HG03469 (cell line): ENCODE data around the gene ASAP2.
A peak's percentile ranks its signal among the peaks of the same experiment; 100 is the strongest.

ENCODE experiments used
- ATAC-seq: cut with Tn5 transposase; IDR thresholded peaks from one replicate; pipeline ENCODE4 v1.9.1; 2021; ENCODE audit warnings: mild to moderate bottlenecking, moderate library complexity, moderate number of reproducible peaks; ENCODE audit not compliant: unreplicated experiment

ASAP2 gene

DNA sequence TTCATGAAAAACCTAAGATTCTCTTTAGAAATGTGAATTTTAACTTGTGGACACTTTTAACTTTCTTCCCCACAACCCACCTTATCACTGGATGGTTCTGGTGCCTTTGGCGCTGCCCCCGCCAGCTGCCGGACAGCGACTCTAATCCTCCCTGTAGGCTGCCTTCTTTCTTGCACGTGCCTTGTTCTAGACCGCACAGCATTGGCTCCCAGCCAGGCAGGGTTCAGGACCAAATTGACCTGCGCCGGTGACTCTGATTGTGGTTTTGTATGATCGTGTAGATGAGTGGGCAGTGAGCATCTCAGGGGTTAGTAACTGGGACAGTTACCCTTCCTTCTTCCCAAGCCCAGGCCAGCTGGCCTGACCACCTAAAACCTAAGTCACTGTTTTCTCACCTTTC is 106.8 kb downstream of the ASAP2 start:
- no peak for ATAC-seq

DNA sequence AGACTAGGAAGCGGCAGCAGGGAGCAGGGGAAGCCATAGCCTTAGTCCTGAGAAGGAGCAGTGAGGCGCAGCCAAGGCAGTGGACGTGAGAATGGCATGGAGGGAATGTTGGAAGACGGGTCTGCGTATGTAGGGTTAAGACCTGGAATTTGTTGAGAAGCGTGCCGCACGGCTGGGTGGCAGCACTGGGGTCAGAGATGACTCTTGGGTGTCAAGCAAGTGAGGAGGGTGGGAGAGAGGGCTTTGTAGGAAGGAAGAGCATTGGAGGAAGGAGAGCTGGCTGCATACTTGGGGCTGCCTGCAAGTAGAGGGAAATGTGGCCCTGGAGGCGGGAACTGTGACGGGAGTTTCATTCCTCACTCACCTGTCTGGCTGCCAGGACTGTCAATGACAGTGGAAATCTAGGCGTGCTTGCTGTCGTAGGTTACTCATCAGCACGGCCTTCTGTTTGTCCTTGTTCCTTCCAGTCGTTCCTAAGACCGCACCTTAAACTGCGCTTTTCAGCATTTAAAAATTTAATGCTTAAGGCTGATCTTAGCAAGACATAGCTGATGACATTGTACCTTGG is 108.8 kb downstream of the ASAP2 start:
- no peak for ATAC-seq

DNA sequence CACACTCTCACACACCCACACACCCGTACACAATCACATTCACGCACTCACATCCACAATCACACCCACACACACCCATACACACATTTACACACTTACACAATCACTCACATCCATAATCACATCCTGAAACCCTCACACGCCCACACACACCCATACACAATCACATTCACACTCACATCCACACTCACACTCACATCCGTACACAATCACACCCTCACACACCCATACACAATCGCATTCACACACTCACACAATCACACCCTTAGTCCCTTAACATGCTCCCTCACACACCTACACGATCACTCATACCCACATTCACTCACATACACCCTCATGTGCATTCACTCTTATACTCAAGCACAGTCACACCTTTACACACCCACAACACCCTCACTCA is 110.9 kb downstream of the ASAP2 start:
- ATAC-seq: no peak

DNA sequence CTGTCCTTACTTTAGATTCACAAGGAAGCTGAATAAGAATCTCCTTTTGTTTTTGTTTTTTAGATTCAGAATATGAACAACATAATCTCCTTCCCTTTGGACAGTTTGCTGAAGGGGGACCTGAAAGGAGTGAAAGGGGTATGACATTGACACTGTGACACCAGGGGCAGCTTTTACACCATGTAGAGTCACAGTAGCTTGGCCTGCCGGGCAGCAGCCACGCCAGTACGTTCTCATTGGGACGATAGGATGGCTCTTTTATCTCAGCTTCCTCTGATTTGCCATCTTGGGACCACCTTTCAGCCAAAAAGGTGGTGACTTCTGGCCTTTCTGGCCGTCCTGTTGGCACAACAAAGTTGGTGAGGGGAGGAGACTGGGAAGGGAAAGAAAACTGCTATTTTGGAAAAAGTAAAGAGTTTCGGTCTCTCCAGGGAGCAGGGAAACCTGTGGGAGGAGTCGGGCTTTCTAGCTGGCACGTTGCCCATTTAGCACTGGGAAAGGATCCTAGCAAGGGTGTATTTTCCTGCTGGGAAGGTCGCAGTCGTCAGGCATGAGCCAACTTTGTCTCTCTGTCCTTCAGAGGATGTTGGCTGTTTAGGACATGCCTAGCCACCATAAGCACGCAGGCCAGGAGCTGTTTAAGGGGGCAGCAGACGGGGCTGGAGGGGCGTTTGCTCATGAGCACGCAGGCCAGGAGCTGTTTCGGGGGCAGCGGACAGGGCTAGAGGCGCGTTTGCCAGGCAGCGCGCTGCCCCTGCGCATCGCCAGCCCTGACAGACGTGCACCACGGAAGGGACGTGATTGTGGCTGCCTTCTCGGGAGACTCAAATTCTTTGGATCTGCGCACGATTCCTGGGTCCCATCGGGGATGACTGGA is 112.1 kb downstream of the ASAP2 start:
- no peak for ATAC-seq

DNA sequence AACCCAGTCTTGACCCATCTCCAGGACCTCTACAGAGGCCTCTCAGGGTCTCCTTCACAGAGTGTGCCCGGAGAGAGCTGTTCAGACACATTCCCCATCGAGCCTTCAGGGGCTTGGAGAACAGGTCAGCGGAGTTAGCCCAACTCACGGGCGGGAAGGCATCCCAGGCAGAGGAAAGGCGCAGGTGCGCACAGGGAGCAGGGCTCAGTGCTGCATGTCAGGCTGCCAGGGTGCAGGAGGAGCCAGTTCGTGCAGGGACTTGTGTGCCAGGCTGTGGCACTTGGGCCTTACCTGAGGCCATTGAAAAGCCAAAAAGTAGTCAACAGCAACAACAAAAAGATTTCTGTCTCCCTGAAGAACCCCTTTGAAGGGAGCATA is 112.7 kb downstream of the ASAP2 start:
- no peak for ATAC-seq

DNA sequence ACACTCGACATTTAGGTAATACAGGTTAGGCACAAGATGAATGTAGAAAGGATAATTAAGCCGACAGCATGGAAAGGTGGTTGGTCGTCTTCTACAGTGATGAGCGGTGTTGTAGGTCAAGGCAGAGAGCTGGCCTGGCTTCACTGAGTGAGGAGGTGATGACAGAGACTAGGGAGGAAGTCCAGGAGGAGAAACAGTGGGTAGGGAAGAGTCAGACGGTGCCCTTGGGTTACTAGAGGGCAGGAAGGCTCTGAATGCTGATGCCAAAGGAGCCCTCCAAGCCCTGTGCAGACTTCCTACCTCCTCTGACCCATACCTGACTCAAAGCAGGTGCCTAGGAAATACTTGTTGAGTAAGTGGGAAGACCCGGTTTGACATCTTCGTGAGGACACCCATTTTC is 116.0 kb downstream of the ASAP2 start:
- ATAC-seq: no peak

DNA sequence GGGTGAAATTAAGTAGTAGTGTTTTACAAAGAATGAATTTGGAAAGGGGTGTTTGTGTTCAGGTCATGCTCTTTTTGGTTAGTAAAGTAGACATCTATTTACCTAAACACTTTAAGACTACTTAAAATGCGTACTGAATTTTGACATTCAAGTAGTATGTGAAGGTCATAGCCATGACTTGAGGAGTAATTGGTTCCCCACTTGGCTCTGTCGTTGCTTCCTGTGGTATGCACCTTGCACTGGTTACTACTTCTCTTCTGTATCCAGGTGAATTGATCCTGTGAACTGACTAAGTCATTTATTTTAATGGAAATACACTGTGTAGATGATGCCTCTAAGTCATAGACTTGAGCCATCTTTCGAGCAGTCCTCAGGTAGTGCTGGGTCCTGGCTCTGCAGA is 118.8 kb downstream of the ASAP2 start:
- no peak for ATAC-seq

DNA sequence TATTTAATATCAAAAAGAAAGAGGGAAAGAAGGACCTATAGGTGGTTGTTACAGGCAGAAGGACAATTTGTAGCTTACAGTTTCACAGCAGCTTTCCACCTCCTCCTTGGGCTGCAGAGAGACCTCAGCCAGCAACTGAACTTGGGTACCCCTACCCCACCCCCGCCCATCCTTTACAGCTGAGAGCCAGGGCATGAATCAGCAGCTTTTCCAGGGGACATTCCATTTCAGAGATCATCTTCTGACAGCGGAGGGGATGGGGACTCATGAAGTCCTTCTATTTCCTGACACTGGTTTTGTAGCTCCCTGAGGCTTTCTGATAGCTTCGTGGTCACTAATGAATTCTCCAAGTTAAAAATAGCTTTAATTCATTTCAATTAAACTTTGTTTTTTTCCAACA is 120.4 kb downstream of the ASAP2 start:
- no peak for ATAC-seq

DNA sequence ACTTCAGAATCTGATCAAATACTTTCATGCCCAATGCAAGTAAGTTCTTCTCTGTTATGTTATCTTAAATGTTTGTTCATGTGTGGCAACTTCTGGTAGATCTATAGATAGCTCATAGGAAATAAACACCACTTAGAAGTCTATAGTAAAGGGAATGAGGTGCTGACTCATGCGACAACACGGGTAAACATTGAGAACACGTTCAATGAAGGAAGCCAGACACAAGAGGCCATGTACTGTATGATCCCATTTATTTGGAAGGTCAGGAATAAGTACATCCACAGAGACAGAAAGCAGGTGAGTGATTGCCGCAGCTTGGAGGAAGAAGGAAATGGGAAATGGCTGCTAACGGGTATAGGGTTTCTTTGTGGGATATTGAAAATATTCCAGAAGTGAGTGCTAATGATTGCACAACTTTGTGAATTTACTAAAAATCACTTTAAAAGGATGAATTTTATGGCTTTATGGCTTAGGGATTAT is 121.3 kb downstream of the ASAP2 start:
- ATAC-seq: no peak

DNA sequence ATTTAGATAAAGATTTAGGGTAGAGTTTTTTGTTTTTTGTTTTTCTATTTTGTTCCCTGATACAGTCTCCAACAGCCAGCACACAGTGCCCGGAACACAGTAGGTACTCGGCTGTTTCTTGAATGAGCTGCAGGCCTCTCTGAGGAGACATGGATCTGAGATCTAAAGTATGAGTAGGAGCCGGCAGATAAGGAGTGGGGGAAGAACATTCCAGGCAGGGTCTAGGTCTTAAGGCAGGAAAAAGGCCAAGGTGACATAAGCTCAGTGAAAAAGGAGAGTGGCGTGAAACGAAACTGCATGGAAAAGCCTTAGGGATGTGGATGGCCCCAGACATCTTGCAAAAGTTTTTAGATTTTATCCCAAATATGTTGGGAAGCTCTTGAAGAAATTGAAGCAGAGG is 122.3 kb downstream of the ASAP2 start:
- no peak for ATAC-seq

DNA sequence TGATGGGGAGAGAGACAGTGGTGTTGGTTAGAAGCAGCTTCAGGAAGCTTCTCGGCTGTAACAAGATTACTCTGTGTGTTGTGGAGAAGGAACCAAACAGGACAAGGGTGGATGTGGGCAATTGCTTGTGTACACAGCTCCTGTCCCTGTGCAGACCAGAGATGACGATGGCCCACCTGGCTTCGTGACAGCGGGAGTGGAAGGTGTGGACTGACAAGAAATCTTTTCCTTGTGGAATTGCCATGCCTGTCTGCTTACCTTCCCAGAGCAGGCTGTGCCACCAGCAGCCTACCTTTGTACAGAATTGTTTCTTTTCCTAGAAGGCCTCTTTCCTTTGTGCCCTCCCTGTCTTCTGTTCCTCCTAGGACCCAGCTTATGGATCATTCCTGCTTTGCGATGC is 122.9 kb downstream of the ASAP2 start:
- ATAC-seq: no peak

DNA sequence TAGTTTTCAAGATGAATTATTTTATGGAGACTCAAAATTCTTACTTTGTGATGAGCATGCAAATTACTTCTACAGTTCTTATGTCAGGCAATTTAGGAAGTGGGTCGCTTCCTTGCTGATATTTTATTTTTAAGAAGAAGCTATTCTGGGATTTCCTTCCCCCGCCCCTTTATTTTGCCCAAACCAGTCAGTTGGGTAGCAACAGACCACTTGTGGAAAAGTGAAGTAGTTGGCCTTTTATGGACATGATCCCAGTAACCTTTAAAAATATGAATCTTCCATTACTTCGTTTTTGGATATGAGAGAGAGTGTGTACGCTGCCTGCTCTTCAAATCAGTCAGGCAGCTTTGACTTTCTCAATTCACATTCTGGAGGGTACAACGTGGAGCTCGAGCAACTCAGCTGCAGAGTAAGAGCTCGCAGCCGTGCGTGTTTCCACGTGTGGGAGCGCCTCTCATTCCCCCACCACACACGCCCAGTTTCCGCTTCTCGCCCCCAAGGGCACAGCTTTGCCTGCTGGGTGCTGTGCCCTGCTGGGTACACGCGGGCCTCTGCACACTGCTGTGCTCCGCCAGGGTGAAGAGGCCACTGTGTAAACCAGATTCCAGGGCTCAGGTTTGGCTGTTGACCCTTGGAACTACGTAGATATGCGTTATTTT is 124.1 kb downstream of the ASAP2 start:
- no peak for ATAC-seq

DNA sequence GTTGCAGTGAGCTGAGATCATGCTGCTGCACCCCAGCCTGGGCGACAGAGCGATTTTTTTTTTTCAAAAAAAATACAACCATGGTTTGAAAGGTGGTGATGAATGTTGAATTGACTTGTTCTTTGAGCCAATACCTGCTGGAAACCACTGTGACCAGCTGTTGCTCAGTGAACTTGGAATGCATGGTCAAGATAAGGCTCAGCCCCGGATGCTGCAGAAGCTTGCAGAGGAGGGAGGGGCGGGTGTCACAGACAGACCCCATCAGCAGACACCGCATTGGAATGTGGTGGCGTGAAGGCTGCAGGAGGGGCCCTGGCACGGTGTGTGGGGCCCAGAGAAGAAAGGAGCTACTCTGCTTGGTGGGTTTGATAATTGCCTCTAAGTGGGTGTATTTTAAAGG is 125.1 kb downstream of the ASAP2 start:
- no peak for ATAC-seq

DNA sequence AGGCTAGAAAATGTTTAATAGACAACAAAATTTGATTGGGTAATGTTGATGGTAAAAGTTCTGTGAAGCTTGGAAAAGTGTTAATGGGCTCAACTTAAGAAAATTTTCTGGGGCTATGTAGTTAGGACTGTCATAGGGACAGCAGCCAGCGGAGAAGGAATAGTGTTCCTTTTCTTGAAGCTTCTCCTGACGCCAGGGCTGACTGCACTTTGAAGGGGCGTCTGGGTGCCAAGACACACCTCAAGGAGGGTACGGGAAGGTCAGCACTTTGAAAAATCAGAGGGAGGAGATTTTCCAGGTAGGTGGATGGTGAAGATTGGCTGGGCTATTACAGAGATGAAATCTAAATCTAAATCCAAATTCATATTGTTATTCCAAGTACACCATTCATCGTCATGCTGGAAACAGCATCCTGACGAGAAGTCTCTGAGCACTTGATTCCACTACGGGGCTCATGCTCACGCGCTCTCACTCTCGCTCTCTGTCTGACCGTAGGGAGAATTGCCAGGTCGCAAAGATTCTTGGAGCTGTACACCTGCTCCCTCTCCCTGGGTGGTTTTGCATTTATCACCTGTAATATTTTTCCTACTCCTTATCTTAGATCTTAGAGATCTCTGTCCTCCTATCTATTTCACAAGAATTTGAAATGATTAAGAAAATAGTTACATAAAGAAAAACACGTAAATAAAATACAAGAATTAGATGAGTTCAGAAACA is 125.7 kb downstream of the ASAP2 start:
- no peak for ATAC-seq

DNA sequence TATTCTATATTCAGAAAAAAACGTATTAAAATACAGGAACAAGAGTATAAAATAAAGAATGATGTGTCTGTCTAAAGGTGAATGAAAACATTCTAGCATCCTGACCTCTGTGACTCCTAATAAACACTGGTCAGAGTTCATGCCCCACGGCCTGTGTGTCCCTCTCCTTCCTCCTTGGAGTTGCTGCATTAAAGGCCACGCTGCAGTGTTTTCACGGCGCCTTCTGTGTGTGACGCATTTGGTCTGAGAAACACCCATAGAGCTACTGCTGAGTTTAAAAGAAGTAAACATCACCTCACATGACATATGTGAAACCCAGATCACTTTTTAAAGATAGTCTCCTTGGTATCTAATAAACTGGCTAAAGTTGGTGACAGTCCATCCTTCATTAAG is 126.2 kb downstream of the ASAP2 start:
- no peak for ATAC-seq

DNA sequence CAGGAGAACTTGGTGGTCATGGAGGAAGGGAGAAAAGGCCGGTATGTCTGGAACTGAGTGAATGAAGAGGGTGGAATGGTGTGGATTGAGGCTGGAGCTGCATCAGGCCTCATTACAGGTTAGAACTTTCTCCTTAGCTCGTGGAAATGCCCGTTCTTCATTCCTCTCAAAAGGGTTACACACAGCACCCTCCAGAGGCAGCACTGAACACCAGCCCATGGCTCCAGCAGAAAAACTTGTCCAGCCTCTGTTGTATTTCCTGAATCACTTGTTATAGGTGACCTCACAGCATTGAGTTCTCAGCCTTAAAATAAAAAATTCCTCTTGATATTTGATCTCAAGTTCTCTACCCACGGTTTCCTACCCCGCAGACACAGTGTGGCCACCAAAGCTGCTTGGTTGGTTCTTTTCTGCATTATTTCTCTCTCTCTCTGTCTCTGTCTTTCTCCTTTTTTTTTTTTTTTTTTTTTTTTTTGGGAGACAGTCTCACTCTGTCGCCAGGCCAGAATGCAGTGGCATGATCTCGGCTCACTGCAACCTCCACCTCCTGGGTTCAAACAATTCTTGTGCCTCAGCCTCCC is 127.1 kb downstream of the ASAP2 start:
- ATAC-seq: no peak

DNA sequence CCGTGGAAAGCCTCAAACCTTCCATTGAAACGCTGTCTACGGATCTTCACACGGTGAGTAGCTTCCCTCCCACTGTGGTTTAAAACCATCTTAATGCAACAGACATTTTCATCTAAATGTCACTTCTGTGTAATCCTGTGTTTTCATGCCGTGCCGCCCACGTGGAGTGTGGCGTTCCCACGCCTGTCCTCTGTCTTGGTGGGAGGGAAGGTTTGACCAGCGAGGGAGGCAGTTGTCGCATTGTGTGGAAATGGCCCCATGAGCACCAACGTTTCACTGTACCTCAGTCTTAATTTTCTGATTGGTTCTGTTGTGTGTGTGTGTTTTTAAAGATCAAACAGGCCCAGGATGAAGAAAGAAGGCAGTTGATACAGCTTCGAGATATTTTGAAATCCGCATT is 128.1 kb downstream of the ASAP2 start:
- no peak for ATAC-seq

DNA sequence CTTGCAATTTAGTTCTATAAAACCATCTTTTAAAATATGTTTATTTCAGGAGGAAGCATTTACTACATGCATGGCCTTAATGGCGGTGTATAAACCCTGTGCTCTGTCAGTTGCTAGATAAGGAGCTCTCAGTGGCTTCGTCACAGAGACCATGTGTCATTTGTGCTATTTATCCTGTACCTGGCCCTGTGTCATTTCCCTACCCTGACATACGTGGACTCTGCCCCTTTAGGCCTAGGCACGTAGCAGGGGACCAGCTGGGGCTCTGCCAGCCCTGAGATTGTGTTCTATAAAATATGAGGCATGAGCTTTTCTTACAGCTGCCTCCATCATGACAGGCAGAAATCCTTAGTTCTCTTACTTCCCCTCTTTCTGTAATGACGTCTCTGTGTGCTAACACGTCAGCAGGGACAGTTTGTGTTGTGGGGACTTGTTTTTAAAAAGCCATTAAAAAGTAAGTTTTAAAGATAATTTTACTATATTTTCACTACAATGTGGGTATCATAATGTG is 128.8 kb downstream of the ASAP2 start:
- no peak for ATAC-seq

DNA sequence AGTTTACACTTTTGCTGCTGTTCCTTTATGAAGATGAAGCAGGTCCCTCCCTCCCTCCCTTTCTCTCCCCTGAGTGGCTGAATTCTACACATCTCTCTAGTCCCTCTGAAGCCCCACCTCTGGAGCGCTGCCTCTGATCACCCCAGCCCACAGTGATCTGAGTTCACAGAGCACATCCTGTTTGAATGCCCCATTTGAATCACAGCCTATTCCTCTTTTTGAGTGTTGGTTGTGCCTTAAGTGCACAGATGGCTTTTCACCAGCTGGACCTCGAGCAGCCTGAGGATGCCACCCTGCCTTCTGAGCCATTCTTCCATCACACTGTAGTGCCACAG is 129.6 kb downstream of the ASAP2 start:
- ATAC-seq: peak; percentile 68

DNA sequence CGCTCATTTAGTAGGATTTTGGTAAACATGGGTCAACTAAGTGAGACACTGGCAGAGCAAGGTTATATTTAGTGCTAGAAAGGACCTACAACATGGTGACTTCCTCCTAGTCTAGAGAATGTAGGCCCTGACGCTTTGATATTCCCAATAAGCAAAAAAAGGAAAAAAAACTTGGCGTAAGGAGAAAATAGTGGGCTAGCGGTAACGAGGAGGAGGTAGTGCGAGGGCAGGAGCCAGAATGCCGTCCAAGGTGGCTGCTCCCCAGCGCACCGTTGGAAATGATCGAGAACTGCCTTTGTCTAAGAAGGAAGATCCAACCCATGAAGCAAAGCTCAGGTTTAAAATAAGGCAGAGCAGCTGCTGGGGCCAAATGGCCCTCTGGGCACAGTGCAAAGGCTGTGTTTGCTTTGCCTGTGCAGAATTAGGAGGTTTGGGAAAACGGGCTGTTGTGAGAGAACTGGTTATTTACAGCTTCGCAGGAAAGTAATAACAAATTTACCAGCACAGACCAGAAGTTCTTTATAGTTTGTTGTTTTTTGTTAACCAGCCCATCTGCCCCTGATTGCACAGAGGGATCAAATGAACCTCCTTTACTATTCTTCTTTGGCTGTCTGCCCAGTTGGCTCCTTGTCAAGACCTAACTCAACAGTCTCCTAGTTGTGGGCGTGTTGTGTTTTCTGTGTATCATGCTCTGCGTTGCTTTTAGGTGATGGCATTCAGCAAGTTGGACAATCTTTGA is 130.1 kb downstream of the ASAP2 start:
- ATAC-seq: no peak
